NB4 (cell line): ENCODE results near the gene EHMT1.

Experiments
- CTCF ChIP-seq: IDR thresholded peaks from one replicate; pipeline ENCODE4 v1.5.1; 2012; ENCODE audit warnings: low read depth, low read length
- MAX ChIP-seq: IDR thresholded peaks from 2 replicates; pipeline ENCODE4 v1.6.1; 2011; ENCODE audit warnings: low read depth, low read length
- MYC ChIP-seq: IDR thresholded peaks from 2 replicates; pipeline ENCODE4 v1.6.1; 2011; ENCODE audit warnings: low read depth, low read length
- POLR2A ChIP-seq: IDR thresholded peaks from 2 replicates; pipeline ENCODE4 v1.6.1; 2011; ENCODE audit warnings: mild to moderate bottlenecking; ENCODE audit not compliant: insufficient read length; ENCODE audit errors: extremely low read depth

GRCh38 chr9:137639303-137640051 lies 20.7 kb downstream of the EHMT1 start:
- no peak for TF ChIP-seq POLR2A
- TF ChIP-seq CTCF: no peak
- no peak for TF ChIP-seq MAX
- TF ChIP-seq MYC: no peak
